ENCODE results near the gene HELT.

DNA sequence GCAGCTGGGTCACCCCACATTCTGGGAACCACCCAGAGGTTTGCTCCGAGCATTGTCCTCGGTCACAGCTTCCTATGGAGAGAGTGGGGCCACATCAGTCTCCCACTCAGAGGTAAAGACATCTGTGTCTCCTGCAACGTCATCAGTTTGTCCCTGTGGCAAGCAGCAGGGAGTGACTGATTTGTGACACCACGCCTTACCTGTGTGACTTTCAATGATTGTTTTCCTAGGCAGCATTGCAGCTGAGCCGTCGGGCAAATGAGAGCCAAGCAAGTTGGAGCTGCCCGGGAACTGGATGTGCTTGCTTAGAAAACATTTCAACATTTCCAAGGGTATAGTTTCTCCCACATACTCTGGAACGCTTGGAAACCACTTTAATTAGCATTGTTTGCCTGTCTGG lies 29.7 kb upstream of the HELT start:
- TF ChIP-seq CTCF (IDR thresholded peaks at IDR 0.05 in 4 of 5, conservative IDR thresholded peaks at IDR 0.05 in 1 of 5) (no peak), POLR2A (IDR thresholded peaks at IDR 0.05) (no peak)

Data from gastrocnemius medialis (tissue), 4 donors.